Natural killer cell (primary cell): ENCODE data around the gene MAP2K5. TPM values are rescaled to one million over a fixed set of nuclear protein-coding genes. Genes with fewer than 3 reads are reported as not detected.

Source experiments
- ATAC-seq, 3 donors: fragments of 150-1000 bp in 2 of 3; fragments of 200-7000 bp in 1 of 3; cut with Tn5 transposase; 1 replicate in 1 of 3; 2 replicates in 2 of 3; pipeline ENCODE4 v1.10.0; 2021; ENCODE audit warnings: mild to moderate bottlenecking in 2 of 3, moderate library complexity in 2 of 3
- DNase-seq, 2 donors: peaks; one replicate each; pipeline versions ENCODE4 v3.0.0 to v3.0.0-alpha.2; 2013 to 2021; ENCODE audit warnings: mixed read lengths in 1 of 2
- H3K27ac ChIP-seq: one replicate; pipeline ENCODE4 v1.5.1; 2013; ENCODE audit warnings: mild to moderate bottlenecking, low read length
- H3K27me3 ChIP-seq: one replicate; pipeline ENCODE4 v1.6.1; 2013; ENCODE audit warnings: low read length; ENCODE audit not compliant: control insufficient read depth, insufficient read depth
- H3K36me3 ChIP-seq: one replicate; pipeline ENCODE4 v1.6.1; 2013; ENCODE audit warnings: low read length; ENCODE audit not compliant: control insufficient read depth, insufficient read depth
- H3K4me1 ChIP-seq: one replicate; pipeline ENCODE4 v1.6.1; 2013; ENCODE audit warnings: low read length; ENCODE audit not compliant: control insufficient read depth, insufficient read depth
- H3K4me3 ChIP-seq: one replicate; pipeline ENCODE4 v1.5.1; 2013; ENCODE audit warnings: low read length
- H3K9me3 ChIP-seq: one replicate; pipeline ENCODE4 v1.6.1; 2013; ENCODE audit warnings: low read length; ENCODE audit not compliant: control insufficient read depth, insufficient read depth
- H3K27ac Mint-ChIP-seq, 2 donors: one replicate each; pipeline ENCODE4 v1.8.0; 2022; ENCODE audit warnings: mild to moderate bottlenecking in 2 of 2, mixed read lengths in 2 of 2, moderate library complexity in 1 of 2
- H3K27me3 Mint-ChIP-seq, 2 donors: one replicate each; pipeline ENCODE4 v1.8.0; 2022; ENCODE audit warnings: low read depth in 2 of 2, mixed read lengths in 2 of 2
- H3K36me3 Mint-ChIP-seq: one replicate; pipeline ENCODE4 v1.8.0; 2022; ENCODE audit warnings: mixed read lengths
- H3K4me1 Mint-ChIP-seq, 2 donors: one replicate each; pipeline ENCODE4 v1.8.0; 2022; ENCODE audit warnings: mixed read lengths in 2 of 2
- H3K4me3 Mint-ChIP-seq: one replicate; pipeline ENCODE4 v1.8.0; 2022; ENCODE audit warnings: mild to moderate bottlenecking, moderate library complexity, mixed read lengths
- H3K9me3 Mint-ChIP-seq, 2 donors: one replicate each; pipeline ENCODE4 v1.8.0; 2022; ENCODE audit warnings: mixed read lengths in 2 of 2
- WGBS: methylation state at CpG from one replicate; pipeline ENCODE4 v1.1.7; 2013; ENCODE audit warnings: missing lambda C conversion rate; ENCODE audit not compliant: insufficient coverage; 5-methylcytosine and 5-hydroxymethylcytosine counted together
- intact Hi-C: fragments of 100-400 bp; cut with micrococcal nuclease; formaldehyde crosslinking; loops from one replicate; pipeline ENCODE4 v1.14.2; 2022
- total RNA-seq, 4 donors: library from RNA; stranded (reverse); fragments of 120-200 nt in 1 of 4; gene quantifications; one replicate each; pipeline versions ENCODE4 v1.2.3 to v1.2.4, GENCODE V29; 2013 to 2022
- TF ChIP-seq, protein P1 (sequence below): fragments of 200-600 bp; IDR thresholded peaks from one replicate; pipeline ENCODE4 v1.8.0; 2022; ENCODE audit warnings: antibody characterized with exemption

The MAP2K5 gene
- total RNA-seq, 3 donors from 2014 or later (not counting 1 experiment from before 2014, with no cell fraction given): 25.6 to 32.6 (median 29.2) TPM

DNA sequence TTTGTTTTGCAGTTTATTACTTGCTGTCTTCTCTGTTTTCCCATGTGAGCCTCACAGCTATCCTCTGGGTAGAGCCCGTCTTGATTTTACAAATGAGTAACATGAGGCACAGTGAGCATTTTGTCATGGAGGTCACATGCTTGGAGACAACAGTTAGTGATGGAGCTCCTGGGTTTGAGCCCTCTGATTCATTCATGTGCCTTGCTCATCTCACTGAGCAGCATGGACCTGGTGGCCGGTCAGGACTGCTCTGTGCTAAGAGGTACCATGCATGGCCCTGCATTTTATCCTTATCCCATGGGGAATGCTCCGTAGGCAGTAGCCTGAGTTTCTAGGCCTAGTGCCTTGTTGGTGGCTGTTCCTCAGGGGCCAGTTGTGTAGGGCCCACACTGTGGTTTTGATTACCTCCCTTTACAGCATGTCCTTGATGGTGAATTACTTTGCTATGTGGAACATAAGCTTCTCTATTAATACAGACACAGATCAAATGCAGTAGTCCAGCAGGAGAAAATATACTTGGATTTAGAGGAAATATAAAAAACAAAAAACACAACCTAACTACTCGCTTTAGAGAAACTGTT, 35.6 kb downstream of the MAP2K5 start:
- intact Hi-C loops: no loop called here
- no peaks in the 10 kb centered on the region for H3K9me3 Mint-ChIP-seq
- H3K27me3 Mint-ChIP-seq: no peaks in the 10 kb centered on the region
- no peak overlapping the region for H3K27ac Mint-ChIP-seq
- peaks cover 0 to 4% of the 10 kb centered on the region in 2 donors for H3K4me1 Mint-ChIP-seq
- Histone ChIP-seq H3K27me3 (no peaks in the 10 kb centered on the region), H3K27ac (no peak overlapping the region), H3K9me3 (no peaks in the 10 kb centered on the region), H3K4me1 (no peaks in the 10 kb centered on the region), H3K36me3 (peaks cover 2% of the 10 kb centered on the region), H3K4me3 (no peak overlapping the region)
- TF ChIP-seq, protein P1, sequence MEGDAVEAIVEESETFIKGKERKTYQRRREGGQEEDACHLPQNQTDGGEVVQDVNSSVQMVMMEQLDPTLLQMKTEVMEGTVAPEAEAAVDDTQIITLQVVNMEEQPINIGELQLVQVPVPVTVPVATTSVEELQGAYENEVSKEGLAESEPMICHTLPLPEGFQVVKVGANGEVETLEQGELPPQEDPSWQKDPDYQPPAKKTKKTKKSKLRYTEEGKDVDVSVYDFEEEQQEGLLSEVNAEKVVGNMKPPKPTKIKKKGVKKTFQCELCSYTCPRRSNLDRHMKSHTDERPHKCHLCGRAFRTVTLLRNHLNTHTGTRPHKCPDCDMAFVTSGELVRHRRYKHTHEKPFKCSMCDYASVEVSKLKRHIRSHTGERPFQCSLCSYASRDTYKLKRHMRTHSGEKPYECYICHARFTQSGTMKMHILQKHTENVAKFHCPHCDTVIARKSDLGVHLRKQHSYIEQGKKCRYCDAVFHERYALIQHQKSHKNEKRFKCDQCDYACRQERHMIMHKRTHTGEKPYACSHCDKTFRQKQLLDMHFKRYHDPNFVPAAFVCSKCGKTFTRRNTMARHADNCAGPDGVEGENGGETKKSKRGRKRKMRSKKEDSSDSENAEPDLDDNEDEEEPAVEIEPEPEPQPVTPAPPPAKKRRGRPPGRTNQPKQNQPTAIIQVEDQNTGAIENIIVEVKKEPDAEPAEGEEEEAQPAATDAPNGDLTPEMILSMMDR: no peak
- H3K36me3 Mint-ChIP-seq: no peaks in the 10 kb centered on the region
- ATAC-seq: no peak
- H3K4me3 Mint-ChIP-seq: no peak overlapping the region
- DNase-seq: no peak
- WGBS: 99% methylated on average over 3 of the region's 4 CpGs

DNA sequence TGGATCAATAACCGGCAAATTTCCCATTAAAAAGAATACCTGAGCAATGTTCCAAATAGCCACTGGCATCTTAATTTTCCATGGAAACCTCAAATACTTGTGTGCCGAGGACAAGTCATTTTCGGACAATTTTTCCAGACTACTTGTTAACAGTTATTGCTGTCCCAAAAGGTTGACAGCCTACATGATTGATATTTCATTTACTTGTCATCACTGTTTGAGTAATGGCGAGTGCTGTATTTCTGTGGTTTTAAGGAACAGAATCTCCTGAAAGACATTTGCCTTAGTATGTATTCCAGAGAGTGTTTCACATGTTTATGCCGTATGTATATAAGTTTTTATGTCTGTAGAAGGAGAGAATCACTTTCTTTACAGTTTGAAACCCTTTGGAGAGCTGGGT, 36.7 kb downstream of the MAP2K5 start:
- ATAC-seq: no peak
- Histone ChIP-seq H3K9me3 (no peaks in the 10 kb centered on the region), H3K4me1 (no peaks in the 10 kb centered on the region), H3K27ac (no peak overlapping the region), H3K4me3 (no peak overlapping the region), H3K36me3 (peaks cover 2% of the 10 kb centered on the region), H3K27me3 (no peaks in the 10 kb centered on the region)
- TF ChIP-seq, protein P1: no peak
- WGBS: 96% methylated on average over 4 of the region's 5 CpGs
- Mint-ChIP-seq H3K36me3 (no peaks in the 10 kb centered on the region), H3K4me3 (no peak overlapping the region), H3K27ac (no peak overlapping the region), H3K9me3 (no peaks in the 10 kb centered on the region), H3K27me3 (no peaks in the 10 kb centered on the region), H3K4me1 (peaks cover 0 to 4% of the 10 kb centered on the region in 2 donors)
- intact Hi-C loops: no loop called here
- no peak for DNase-seq

DNA sequence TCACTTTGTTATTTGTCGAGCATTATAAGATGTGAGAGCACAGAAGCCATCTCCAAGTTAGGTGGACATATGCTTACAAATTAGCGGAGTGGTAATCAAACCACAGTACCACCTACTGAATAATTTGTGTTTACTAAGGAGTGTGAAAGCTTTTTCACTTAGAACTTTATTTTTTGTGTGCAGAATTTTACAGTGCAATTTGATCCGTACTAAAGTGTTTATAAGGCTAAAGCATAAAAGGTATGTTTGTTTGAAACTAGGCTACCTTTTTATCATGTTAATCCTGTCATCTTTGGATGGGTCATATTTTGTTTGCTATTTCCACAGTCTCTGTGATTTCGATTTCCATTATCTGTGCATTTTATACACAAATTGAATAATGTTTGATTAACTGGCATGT, 37.5 kb downstream of the MAP2K5 start:
- no peaks in the 10 kb centered on the region for H3K27me3 ChIP-seq
- intact Hi-C loops: no loop called here
- DNase-seq: no peak
- TF ChIP-seq, protein P1: no peak
- H3K4me1 ChIP-seq: no peaks in the 10 kb centered on the region
- ATAC-seq: no peak
- Mint-ChIP-seq H3K27ac (no peak overlapping the region), H3K4me3 (no peak overlapping the region), H3K9me3 (no peaks in the 10 kb centered on the region), H3K36me3 (no peaks in the 10 kb centered on the region), H3K27me3 (no peaks in the 10 kb centered on the region), H3K4me1 (peaks cover 0 to 1% of the 10 kb centered on the region in 2 donors)
- H3K9me3 ChIP-seq: no peaks in the 10 kb centered on the region
- no peak overlapping the region for H3K27ac ChIP-seq
- H3K4me3 ChIP-seq: no peak overlapping the region
- peaks cover 2% of the 10 kb centered on the region for H3K36me3 ChIP-seq
- WGBS: 94% methylated on average over 3 of the region's 4 CpGs

DNA sequence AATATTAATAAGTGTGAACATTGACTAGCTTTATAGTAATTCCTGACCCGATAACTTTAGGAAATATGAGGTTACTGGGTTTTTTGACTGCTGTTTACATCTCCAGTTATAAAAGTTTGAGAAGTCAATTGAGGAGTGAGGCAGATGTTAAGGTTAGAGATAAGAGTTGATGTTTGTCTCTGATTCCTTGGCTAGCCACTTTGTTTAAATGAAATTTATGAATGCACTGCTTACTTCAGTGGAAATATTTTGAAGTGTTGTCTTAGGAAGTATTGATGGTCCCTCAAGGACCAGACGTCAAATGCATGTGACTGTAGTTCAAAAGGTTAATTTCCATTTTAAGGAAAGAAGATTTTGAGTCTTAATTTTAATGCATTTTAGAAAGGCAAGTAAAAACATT, 41.7 kb downstream of the MAP2K5 start:
- Mint-ChIP-seq H3K36me3 (peaks cover 19% of the 10 kb centered on the region), H3K4me1 (peaks cover 0 to 8% of the 10 kb centered on the region in 2 donors), H3K27ac (no peak overlapping the region), H3K4me3 (no peak overlapping the region), H3K9me3 (no peaks in the 10 kb centered on the region), H3K27me3 (no peaks in the 10 kb centered on the region)
- Histone ChIP-seq H3K27ac (no peak overlapping the region), H3K27me3 (no peaks in the 10 kb centered on the region), H3K9me3 (no peaks in the 10 kb centered on the region), H3K4me3 (no peak overlapping the region), H3K36me3 (peaks cover 26% of the 10 kb centered on the region), H3K4me1 (no peaks in the 10 kb centered on the region)
- DNase-seq: no peak
- 96% methylated on average over 2 of the region's 2 CpGs for WGBS
- ATAC-seq: no peak
- intact Hi-C loops: no loop called here
- TF ChIP-seq, protein P1: no peak
